ENCODE data around the gene TYW3. TPM values are rescaled to one million over a fixed set of nuclear protein-coding genes. Genes with fewer than 3 reads are reported as not detected.

The TYW3 gene
- total and polyA plus RNA-seq, 3 donors from 2014 or later: 12.7 to 15.4 (median 15.4) TPM

- intact Hi-C loops (cut with DNase I; ENCODE audit: low total_unique reads): no loop called here
- no peaks in the 10 kb centered on the region for H3K27me3 ChIP-seq
- no peaks in the 10 kb centered on the region for H3K9me3 ChIP-seq
- no peaks in the 10 kb centered on the region for H3K4me1 ChIP-seq
- no peak overlapping the region for H3K4me3 ChIP-seq
- TF ChIP-seq CTCF (IDR thresholded peaks at IDR 0.05) (no peak), POLR2A (IDR thresholded peaks at IDR 0.05) (no peak)
- 68% methylated on average over 1 of the region's 1 CpG for WGBS, 2 donors
- H3K36me3 ChIP-seq (ENCODE audit: low read depth, missing control alignments): no peaks in the 10 kb centered on the region
- no peak for DNase-seq
- no peak overlapping the region for H3K27ac ChIP-seq
Observed at GRCh38 chr1:74714429-74715235, 18.3 kb upstream of the TYW3 start.

GRCh38 chr1:74715236-74715502 lies 17.8 kb upstream of the TYW3 start:
- no peaks in the 10 kb centered on the region for H3K4me1 ChIP-seq
- WGBS, 2 donors: 96 to 100% methylated on average over 1 of the region's 1 CpG
- H3K9me3 ChIP-seq: no peaks in the 10 kb centered on the region
- no peak overlapping the region for H3K4me3 ChIP-seq
- TF ChIP-seq CTCF (IDR thresholded peaks at IDR 0.05) (no peak), POLR2A (IDR thresholded peaks at IDR 0.05) (no peak)
- no peaks in the 10 kb centered on the region for H3K36me3 ChIP-seq (ENCODE audit: low read depth, missing control alignments)
- H3K27me3 ChIP-seq: no peaks in the 10 kb centered on the region
- no peak for DNase-seq
- intact Hi-C loops (cut with DNase I; ENCODE audit: low total_unique reads): no loop called here
- no peak overlapping the region for H3K27ac ChIP-seq

GRCh38 chr1:74715806-74716205 lies 17.1 kb upstream of the TYW3 start:
- Histone ChIP-seq H3K27me3 (no peaks in the 10 kb centered on the region), H3K36me3 (ENCODE audit: low read depth, missing control alignments) (no peaks in the 10 kb centered on the region), H3K4me3 (no peak overlapping the region), H3K4me1 (no peaks in the 10 kb centered on the region), H3K27ac (no peak overlapping the region), H3K9me3 (no peaks in the 10 kb centered on the region)
- DNase-seq: no peak
- 79 to 95% methylated on average over 6 of the region's 6 CpGs for WGBS, 2 donors
- intact Hi-C loops (cut with DNase I; ENCODE audit: low total_unique reads): no loop called here
- TF ChIP-seq POLR2A (IDR thresholded peaks at IDR 0.05) (no peak), CTCF (IDR thresholded peaks at IDR 0.05) (no peak)

- no peaks in the 10 kb centered on the region for H3K9me3 ChIP-seq
- H3K27ac ChIP-seq: no peak overlapping the region
- no peak for TF ChIP-seq POLR2A (IDR thresholded peaks at IDR 0.05)
- no peak for TF ChIP-seq CTCF (IDR thresholded peaks at IDR 0.05)
- H3K4me3 ChIP-seq: no peak overlapping the region
- WGBS, 2 donors: 98 to 100% methylated on average over 1 of the region's 1 CpG
- no peaks in the 10 kb centered on the region for H3K4me1 ChIP-seq
- intact Hi-C loops (cut with DNase I; ENCODE audit: low total_unique reads): no loop called here
- DNase-seq: no peak
- no peaks in the 10 kb centered on the region for H3K36me3 ChIP-seq (ENCODE audit: low read depth, missing control alignments)
- H3K27me3 ChIP-seq: no peaks in the 10 kb centered on the region
Observed at GRCh38 chr1:74716822-74717221, 16.1 kb upstream of the TYW3 start.

- H3K4me3 ChIP-seq: no peak overlapping the region
- DNase-seq: no peak
- H3K4me1 ChIP-seq: no peaks in the 10 kb centered on the region
- no peak overlapping the region for H3K27ac ChIP-seq
- TF ChIP-seq CTCF (IDR thresholded peaks at IDR 0.05) (no peak), POLR2A (IDR thresholded peaks at IDR 0.05) (no peak)
- no peaks in the 10 kb centered on the region for H3K36me3 ChIP-seq (ENCODE audit: low read depth, missing control alignments)
- intact Hi-C loops (cut with DNase I; ENCODE audit: low total_unique reads): no loop called here
- H3K27me3 ChIP-seq: no peaks in the 10 kb centered on the region
- WGBS, 2 donors: 93 to 96% methylated on average over 2 of the region's 2 CpGs
- no peaks in the 10 kb centered on the region for H3K9me3 ChIP-seq
Observed at GRCh38 chr1:74717626-74718025, 15.3 kb upstream of the TYW3 start.
